OCI-LY7 (cell line): ENCODE measurements around the gene LYPD5.

ENCODE experiments used
- EZH2phosphoT487 ChIP-seq: fragments of 200-600 bp; sonication (generic); IDR thresholded peaks from 2 replicates; pipeline ENCODE4 v1.6.1; 2018; ENCODE audit warnings: low read depth, borderline replicate concordance, mild to moderate bottlenecking, mixed run types, antibody characterized with exemption, low read length, moderate library complexity, mixed read lengths
- TF ChIP-seq, protein P1 (sequence below): fragments of 200-600 bp; sonication (generic); conservative IDR thresholded peaks from 2 replicates; pipeline ENCODE4 v1.5.1; 2014; ENCODE audit warnings: mild to moderate bottlenecking, antibody characterized with exemption, low read length, moderate library complexity, mixed read lengths

DNA sequence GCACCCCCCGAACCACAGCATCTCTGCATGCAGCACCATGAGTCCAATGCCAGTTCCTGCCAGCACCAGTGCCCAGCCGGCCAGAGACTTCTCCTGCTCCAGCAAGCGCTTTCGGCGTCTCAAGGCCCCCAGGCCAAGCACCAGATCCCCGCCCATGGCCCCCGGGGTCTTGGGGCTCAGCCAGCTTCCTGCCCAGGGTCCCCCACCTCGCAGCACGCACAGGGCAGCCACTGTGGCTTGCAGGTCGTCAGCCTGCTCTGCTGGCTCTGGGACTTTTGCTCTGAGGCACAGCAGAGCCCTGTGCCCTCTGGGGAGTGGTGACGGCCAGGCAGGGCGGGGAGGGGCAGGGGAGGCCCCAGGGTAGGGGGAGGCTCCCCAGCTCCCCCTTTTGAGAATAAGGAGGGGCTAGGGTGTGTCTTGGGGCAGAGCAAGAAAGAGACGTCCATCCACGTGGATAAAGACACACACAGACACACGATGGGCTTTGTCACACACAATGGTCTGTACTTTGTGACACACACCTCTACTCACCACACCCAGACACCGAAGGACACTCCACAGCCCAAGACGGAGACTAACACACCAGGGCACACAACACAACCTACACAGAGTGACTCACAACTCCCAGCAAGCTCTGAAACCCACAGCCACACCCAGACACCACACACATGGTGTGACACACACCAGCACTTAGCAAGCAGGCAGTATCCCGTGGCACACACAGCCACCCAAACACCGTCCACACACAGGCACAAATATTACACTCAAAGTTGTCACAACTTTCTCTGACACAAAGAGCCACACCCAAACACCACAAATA lies 21.3 kb downstream of the LYPD5 start, which contains the start of gene KCNN4:
- TF ChIP-seq EZH2phosphoT487, result no peak
- TF ChIP-seq, protein P1, sequence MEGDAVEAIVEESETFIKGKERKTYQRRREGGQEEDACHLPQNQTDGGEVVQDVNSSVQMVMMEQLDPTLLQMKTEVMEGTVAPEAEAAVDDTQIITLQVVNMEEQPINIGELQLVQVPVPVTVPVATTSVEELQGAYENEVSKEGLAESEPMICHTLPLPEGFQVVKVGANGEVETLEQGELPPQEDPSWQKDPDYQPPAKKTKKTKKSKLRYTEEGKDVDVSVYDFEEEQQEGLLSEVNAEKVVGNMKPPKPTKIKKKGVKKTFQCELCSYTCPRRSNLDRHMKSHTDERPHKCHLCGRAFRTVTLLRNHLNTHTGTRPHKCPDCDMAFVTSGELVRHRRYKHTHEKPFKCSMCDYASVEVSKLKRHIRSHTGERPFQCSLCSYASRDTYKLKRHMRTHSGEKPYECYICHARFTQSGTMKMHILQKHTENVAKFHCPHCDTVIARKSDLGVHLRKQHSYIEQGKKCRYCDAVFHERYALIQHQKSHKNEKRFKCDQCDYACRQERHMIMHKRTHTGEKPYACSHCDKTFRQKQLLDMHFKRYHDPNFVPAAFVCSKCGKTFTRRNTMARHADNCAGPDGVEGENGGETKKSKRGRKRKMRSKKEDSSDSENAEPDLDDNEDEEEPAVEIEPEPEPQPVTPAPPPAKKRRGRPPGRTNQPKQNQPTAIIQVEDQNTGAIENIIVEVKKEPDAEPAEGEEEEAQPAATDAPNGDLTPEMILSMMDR, result no peak
